ENCODE measurements around the gene IL19. TPM values are rescaled to one million over a fixed set of nuclear protein-coding genes. Genes with fewer than 3 reads are reported as not detected.
"Not testable (repeated sequence)": the region's sequence is repeated elsewhere in the genome, so short reads cannot be mapped to it uniquely, and the experiment has no call there.

Gene IL19
- total RNA-seq, 1 experiment from 2014 or later = not detected

DNA sequence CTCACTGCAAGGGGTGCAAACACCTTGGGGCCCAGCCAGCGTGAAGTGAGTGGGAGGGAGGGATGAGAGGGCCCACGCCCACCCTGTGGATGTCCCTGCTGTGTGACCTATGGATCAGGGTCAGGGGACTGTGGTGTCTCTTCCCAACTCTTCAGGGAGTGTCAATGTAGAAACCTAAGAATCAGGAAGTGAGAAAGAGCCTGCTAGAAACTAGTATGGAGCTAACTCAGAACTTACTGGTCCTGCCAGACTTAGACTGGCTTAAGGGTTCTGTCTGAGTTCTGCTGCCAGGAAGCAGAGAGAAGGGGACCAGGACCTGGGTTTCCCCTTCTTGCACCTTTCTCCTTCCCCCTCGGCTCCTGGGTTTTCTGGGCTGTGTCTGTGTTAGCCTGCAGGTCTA lies 3.5 kb downstream of the IL19 start:
- no peak overlapping the region for H3K27ac ChIP-seq
- no peaks in the 10 kb centered on the region for H3K9me3 ChIP-seq (replicated peaks)
- H3K4me1 ChIP-seq (replicated peaks) = no peaks in the 10 kb centered on the region; the same call in 1 of the 2 replicates
- DNase-seq (ENCODE audit: low read depth in 1 of 2, low spot score in 2 of 2) = no peak
- H3K4me3 ChIP-seq = no peak overlapping the region
- no peaks in the 10 kb centered on the region for H3K36me3 ChIP-seq
- H3K27me3 ChIP-seq (replicated peaks) = peaks cover 3% of the 10 kb centered on the region; the same call in 1 of the 2 replicates

DNA sequence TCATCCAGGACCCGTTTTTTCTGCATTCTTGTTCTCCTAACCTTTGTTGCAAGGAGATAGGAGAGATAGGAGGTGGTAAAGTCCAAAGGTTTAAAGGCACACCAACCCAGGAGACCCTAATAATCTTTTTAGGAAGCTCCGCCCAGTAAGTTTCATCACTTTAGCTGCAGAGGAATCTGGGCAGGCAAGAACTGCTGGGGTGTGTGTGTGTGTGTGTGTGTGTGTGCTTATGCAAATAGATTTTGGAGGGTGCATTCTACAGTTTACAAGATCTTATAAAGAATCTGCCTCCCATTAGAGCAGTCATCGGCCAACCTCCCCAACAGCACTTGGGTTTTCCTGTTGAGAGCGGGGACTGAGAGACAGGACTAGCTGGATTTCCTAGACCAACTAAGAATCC lies 5.7 kb downstream of the IL19 start:
- H3K27ac ChIP-seq = no peak overlapping the region
- DNase-seq (ENCODE audit: low read depth in 1 of 2, low spot score in 2 of 2) = no peak
- no peaks in the 10 kb centered on the region for H3K9me3 ChIP-seq (replicated peaks)

DNA sequence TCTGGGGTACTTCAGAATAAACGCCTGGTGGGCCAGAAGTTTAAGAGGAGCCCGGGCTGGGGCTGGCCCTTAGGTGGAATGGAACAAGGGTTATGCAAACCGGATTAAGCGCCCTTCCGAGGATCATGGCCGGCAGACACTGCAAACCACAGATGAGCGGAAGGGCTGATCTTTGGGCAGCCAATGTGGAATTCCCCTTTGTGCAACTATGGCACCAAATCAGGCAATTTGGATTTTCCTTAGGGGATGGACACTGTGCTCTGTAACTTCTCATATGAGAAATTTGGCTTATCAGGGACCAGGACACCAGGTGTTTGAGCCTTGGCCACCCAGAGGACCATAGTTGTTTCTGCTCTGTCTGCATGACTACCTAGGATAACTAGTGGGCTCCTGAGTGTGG lies 7.5 kb downstream of the IL19 start:
- no peak overlapping the region for H3K4me3 ChIP-seq
- no peaks in the 10 kb centered on the region for H3K4me1 ChIP-seq (replicated peaks)
- H3K9me3 ChIP-seq (replicated peaks) = no peaks in the 10 kb centered on the region
- H3K27me3 ChIP-seq (replicated peaks) = peaks cover 3% of the 10 kb centered on the region; the same call in 1 of the 2 replicates
- H3K27ac ChIP-seq = no peak overlapping the region
- no peak for DNase-seq (ENCODE audit: low read depth in 1 of 2, low spot score in 2 of 2)
- H3K36me3 ChIP-seq = no peaks in the 10 kb centered on the region

More for the DNA sequence above, 5.7 kb downstream of the IL19 start:
- no peaks in the 10 kb centered on the region for H3K4me1 ChIP-seq (replicated peaks)
- H3K27me3 ChIP-seq (replicated peaks) = peaks cover 3% of the 10 kb centered on the region; the same call in 1 of the 2 replicates
- no peaks in the 10 kb centered on the region for H3K36me3 ChIP-seq
- no peak overlapping the region for H3K4me3 ChIP-seq

- not testable (repeated sequence) for DNase-seq (ENCODE audit: low read depth in 1 of 2, low spot score in 2 of 2); H3K36me3 ChIP-seq; H3K4me1 ChIP-seq (replicated peaks); H3K4me3 ChIP-seq; H3K9me3 ChIP-seq (replicated peaks); H3K27me3 ChIP-seq (replicated peaks); H3K27ac ChIP-seq
Observed at GRCh38 chr1:206778911-206779310, 8.3 kb downstream of the IL19 start.

- H3K9me3 ChIP-seq (replicated peaks) = no peaks in the 10 kb centered on the region
- no peak for DNase-seq (ENCODE audit: low read depth in 1 of 2, low spot score in 2 of 2)
- no peaks in the 10 kb centered on the region; the same call in 1 of the 2 replicates for H3K27me3 ChIP-seq (replicated peaks)
- H3K4me3 ChIP-seq = no peak overlapping the region
- H3K4me1 ChIP-seq (replicated peaks) = no peaks in the 10 kb centered on the region
- H3K27ac ChIP-seq = no peak overlapping the region
- no peaks in the 10 kb centered on the region for H3K36me3 ChIP-seq
Observed at GRCh38 chr1:206779638-206780037, 9.1 kb downstream of the IL19 start.

- H3K9me3 ChIP-seq (replicated peaks) = no peaks in the 10 kb centered on the region
- DNase-seq (ENCODE audit: low read depth in 1 of 2, low spot score in 2 of 2) = no peak
- H3K4me1 ChIP-seq (replicated peaks) = no peaks in the 10 kb centered on the region
- H3K36me3 ChIP-seq = no peaks in the 10 kb centered on the region
- no peak overlapping the region for H3K27ac ChIP-seq
- no peak overlapping the region for H3K4me3 ChIP-seq
- H3K27me3 ChIP-seq (replicated peaks) = no peaks in the 10 kb centered on the region
Observed at GRCh38 chr1:206782448-206782847, 11.9 kb downstream of the IL19 start.

- Histone ChIP-seq H3K36me3 (no peaks in the 10 kb centered on the region), H3K4me1 (replicated peaks) (no peaks in the 10 kb centered on the region), H3K4me3 (no peak overlapping the region), H3K9me3 (replicated peaks) (no peaks in the 10 kb centered on the region), H3K27ac (no peak overlapping the region), H3K27me3 (replicated peaks) (no peaks in the 10 kb centered on the region)
- DNase-seq (ENCODE audit: low read depth in 1 of 2, low spot score in 2 of 2) = no peak
Observed at GRCh38 chr1:206783506-206783905, 12.9 kb downstream of the IL19 start.

DNA sequence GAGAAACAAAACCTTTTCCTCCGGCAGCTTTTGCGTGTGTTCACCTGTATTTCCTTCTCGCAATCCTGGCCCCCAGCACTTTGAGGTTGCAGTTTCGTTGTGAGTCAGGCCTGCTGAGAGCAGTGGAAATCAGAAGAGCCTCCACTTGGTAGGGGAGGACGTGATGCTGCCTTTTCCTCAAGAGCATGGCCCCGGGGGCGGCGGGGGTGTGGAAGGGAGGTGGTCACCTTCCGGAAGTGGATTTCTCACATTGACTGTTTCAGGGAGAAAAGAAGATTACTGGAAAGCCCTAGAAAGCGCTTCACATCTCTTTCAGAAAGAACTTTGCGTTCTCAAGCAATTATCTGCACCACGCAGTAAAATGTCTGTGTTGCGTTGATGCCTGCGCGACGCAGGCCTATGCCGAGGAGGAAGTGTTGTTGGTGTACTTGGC lies 13.9 kb downstream of the IL19 start:
- no peak overlapping the region for H3K4me3 ChIP-seq
- no peak for DNase-seq (ENCODE audit: low read depth in 1 of 2, low spot score in 2 of 2)
- no peaks in the 10 kb centered on the region; the same call in 1 of the 2 replicates for H3K9me3 ChIP-seq (replicated peaks)
- no peak overlapping the region for H3K27ac ChIP-seq
- no peaks in the 10 kb centered on the region for H3K27me3 ChIP-seq (replicated peaks)
- H3K36me3 ChIP-seq = no peaks in the 10 kb centered on the region
- no peaks in the 10 kb centered on the region for H3K4me1 ChIP-seq (replicated peaks)

- Histone ChIP-seq H3K27me3 (replicated peaks) (no peaks in the 10 kb centered on the region), H3K9me3 (replicated peaks) (no peaks in the 10 kb centered on the region; the same call in 1 of the 2 replicates), H3K4me3 (no peak overlapping the region), H3K36me3 (no peaks in the 10 kb centered on the region), H3K27ac (no peak overlapping the region), H3K4me1 (replicated peaks) (no peaks in the 10 kb centered on the region)
- DNase-seq (ENCODE audit: low read depth in 1 of 2, low spot score in 2 of 2) = no peak
Observed at GRCh38 chr1:206785182-206785765, 14.7 kb downstream of the IL19 start.

- Histone ChIP-seq H3K4me3 (no peak overlapping the region), H3K36me3 (no peaks in the 10 kb centered on the region), H3K4me1 (replicated peaks) (peaks cover 2% of the 10 kb centered on the region), H3K27me3 (replicated peaks) (no peaks in the 10 kb centered on the region), H3K27ac (no peak overlapping the region), H3K9me3 (replicated peaks) (no peaks in the 10 kb centered on the region; the same call in 1 of the 2 replicates)
- no peak for DNase-seq (ENCODE audit: low read depth in 1 of 2, low spot score in 2 of 2)
Observed at GRCh38 chr1:206786212-206786886, 15.8 kb downstream of the IL19 start.

GRCh38 chr1:206787891-206788290 lies 17.3 kb downstream of the IL19 start:
- Histone ChIP-seq H3K36me3 (no peaks in the 10 kb centered on the region), H3K27me3 (replicated peaks) (no peaks in the 10 kb centered on the region), H3K9me3 (replicated peaks) (no peaks in the 10 kb centered on the region; the same call in 1 of the 2 replicates), H3K4me3 (no peak overlapping the region), H3K4me1 (replicated peaks) (peaks cover 18% of the 10 kb centered on the region), H3K27ac (no peak overlapping the region)
- no peak for DNase-seq (ENCODE audit: low read depth in 1 of 2, low spot score in 2 of 2)

GRCh38 chr1:206788487-206789050 lies 18.0 kb downstream of the IL19 start:
- H3K27me3 ChIP-seq (replicated peaks) = no peaks in the 10 kb centered on the region
- DNase-seq (ENCODE audit: low read depth in 1 of 2, low spot score in 2 of 2) = no peak
- H3K4me3 ChIP-seq = no peak overlapping the region
- H3K27ac ChIP-seq = no peak overlapping the region
- H3K9me3 ChIP-seq (replicated peaks) = no peaks in the 10 kb centered on the region; the same call in 1 of the 2 replicates
- peaks cover 24% of the 10 kb centered on the region for H3K4me1 ChIP-seq (replicated peaks)
- no peaks in the 10 kb centered on the region for H3K36me3 ChIP-seq

DNA sequence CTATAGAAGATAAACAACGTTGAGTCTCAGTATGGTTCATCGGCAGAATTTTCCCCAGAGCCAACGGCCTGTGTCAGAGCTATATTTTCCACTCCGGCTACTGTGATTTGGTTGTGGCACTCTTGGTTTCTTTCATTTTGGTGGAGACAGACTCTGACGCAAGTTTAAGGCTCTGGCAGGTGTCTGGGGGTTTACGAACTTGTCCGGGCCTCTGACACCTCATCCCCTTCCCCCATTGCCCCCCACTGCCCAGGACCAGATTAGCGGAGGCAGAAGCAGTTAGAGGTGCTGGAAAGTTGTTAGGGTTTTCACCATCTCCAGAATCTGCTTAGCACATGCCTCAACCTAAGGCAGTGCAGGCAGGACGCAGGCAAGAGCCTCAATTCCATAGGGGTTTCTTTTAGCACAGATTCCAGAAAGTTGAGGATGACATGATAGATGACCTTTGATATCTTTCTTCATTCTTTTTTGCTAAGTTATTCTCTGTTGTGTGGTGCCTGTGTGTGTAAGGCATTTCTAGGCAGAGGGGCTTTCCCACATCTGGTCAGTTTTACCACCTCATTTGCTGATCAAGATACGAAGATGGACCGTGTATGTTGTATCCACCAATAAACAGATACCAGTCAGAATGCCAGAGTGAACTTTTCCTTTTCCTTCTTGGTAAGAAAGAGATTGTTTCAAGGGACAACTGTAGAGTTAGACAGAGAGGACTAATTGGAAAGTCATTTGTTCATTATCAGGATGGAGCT lies 20.1 kb downstream of the IL19 start:
- Histone ChIP-seq H3K9me3 (replicated peaks) (no peaks in the 10 kb centered on the region; the same call in 1 of the 2 replicates), H3K4me3 (no peak overlapping the region), H3K27ac (no peak overlapping the region), H3K36me3 (no peaks in the 10 kb centered on the region), H3K27me3 (replicated peaks) (no peaks in the 10 kb centered on the region), H3K4me1 (replicated peaks) (peaks cover 24% of the 10 kb centered on the region)
- no peak for DNase-seq (ENCODE audit: low read depth in 1 of 2, low spot score in 2 of 2)

All from SJSA1 (cell line).